A204.1 (cell line): ENCODE results near the gene PCLAF.
"Not testable (repeated sequence)": the region's sequence is repeated elsewhere in the genome, so short reads cannot be mapped to it uniquely, and the experiment has no call there.

Source experiments
- FAIRE-seq: peaks from 2 replicates; lab custom pipeline; 2012; peaks lifted over from hg19 to GRCh38; lab: Jason Lieb, UNC

PCLAF gene

DNA sequence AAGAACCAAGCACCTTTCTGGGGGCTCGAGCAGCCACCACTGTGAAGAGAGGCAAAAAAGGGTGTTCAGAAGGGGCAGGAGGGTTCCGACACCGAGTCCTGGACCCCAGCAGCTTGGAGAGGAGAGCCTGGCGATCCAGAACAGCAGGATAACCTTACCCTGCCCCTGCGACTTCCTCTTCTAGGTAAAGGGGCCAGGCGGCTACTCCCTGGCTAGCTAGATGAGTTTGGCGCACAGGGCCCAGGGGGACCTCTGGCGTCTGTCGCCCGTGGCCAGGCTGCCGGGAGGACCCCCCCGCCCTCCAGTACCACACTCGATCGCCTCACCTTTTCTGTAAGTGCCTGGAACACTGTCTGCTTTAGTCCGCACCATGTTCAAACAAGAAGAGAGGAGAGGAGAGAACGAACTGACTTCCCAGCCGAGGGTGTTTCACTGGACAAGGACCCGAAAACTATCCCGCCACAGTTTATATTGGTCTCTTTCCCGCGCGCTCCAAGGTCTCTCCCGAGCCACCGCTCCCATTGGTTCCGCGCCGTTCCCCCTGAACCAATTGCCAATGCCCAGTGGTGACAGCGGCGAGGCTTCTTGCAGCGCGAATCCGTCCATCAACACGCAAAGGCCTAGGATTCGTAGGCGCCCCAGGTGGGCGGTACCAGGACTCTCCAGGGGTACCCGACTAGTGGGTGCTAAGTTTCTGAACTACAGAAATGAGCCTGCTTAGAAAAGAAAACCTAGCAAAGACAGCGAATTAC, at the start of gene PCLAF:
PCLAF (minus strand) TSS at position 442 of the 752 bp plus-strand sequence; CDS start at position 372, 70 bp downstream.
- peak; percentile 96 for FAIRE-seq

DNA sequence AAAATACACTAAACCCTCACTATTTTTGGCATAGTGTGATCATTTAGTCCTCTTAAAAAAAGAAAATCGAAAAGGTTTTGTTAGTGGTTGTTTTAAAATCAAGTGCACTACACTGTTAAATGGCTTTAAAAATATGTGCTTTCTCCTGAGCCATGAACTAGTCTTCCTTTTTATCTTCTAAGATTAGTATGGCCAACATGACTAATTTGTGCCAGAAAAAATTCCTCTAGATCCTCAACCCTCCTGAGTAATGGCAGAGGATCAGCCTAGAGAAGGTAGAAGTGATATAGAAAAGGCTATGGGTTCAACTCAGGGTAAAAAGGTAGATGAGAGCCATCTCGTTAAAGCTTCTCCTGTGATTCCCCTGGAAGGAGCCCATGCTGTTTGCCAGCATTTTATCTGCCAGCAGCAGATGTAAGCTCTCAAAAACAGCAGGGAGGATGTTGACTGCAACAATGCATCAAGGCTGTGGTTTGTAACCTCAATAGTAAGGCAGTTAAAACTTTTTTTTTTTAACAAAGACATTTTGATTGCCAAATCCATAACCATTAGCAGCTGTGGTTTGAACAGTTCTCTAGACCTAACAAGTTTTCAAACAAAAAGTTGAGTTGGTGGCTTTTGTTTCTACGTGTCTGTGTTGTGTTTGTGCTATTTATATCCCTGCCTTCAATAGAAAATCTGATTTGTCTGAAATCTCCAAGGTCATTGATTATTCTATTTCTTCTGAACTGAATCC, 48.9 kb upstream of the PCLAF start:
- FAIRE-seq, result no peak

DNA sequence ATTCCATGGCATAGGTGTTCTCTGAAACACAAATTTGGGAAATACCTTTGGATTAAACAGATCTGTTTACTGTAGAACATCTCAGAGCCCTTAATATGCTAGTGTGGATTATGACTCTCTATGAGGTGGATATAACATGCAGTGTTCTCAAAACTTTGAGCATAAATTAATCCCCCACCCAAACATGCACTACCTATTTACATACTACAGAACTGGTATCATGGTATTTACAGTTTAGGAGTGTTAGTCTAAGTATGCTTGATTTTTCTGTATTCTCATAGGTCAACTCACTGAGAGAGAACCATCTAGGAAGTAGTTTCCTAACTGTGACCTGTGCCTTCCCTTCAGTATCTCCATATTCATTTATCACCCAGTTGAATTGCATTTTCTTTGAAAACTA, 48.2 kb upstream of the PCLAF start:
- no peak for FAIRE-seq

DNA sequence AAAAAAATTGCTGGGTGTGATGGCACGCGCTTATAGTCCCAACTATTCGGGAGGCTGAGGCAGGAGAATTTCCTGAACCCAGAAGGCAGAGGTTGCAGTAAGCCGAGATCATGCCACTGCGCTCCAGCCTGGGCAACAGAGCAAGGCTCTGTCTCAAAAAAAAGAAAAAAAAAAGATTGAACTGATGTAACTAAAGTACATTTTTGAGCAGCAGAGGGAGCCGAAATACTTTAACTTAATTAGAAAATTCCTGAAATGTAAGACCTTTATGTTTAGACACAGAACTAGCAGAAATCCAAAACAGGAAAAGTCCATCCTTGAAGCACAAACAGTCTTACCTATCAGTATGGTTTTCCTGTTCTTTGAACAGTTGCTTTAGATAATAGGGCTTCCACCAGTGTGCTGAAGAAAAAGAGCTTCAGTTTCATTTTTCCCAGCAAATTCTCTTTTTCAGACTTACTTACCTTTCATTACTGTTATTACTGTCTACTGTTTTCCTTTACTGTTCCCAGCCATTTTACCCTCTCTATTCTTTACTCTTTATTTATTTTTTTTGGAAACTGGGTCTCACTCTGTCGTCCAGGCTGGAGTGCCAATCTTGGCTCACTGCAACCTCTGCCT, 45.7 kb upstream of the PCLAF start:
- FAIRE-seq, result peak; percentile 88

DNA sequence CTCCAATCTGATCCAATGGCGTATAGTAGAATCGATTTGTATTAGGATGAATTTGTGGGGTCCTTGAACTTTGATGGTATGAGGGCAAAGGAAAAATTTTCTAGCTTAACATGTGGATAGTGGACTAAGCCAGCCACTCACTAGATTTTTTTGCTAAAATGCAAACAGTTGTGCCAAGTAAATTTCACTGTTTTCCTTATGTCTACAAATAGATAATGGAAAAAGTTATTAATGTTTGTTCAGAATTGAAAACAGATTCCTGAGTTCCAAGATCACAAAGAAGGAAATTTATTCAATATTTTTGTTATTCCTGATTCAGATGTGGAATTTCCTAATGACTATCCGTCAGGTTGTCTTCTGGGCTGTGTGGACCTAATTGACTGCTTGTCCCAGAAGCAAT, 44.0 kb upstream of the PCLAF start:
- no peak for FAIRE-seq

GRCh38 chr15:64423970-64424369, 42.7 kb upstream of the PCLAF start:
- no peak for FAIRE-seq

GRCh38 chr15:64422697-64423096, 41.5 kb upstream of the PCLAF start:
- FAIRE-seq, result no peak

- no peak for FAIRE-seq
Measured at GRCh38 chr15:64412216-64412615, 31.0 kb upstream of the PCLAF start.

GRCh38 chr15:64400583-64400982, 19.3 kb upstream of the PCLAF start:
- no peak for FAIRE-seq

DNA sequence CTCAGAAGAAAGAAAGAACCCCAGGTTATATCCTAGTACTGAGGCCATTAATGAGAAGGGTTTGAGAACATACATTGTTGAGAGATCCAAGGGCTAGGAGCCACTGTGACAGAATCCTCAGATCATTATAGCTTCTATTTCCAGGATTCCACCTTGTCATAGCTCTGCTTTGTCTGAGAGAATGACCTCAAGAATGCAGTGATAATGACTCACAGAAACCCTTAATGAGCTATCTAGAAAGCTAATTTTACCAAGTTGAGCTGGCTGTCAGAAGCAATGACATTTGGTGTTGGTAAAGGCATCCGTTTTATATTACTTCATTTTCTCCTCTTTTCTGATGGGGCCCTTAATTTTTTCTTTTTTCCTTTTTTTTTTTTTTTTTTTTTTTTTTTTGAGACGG, 17.3 kb upstream of the PCLAF start:
- no peak for FAIRE-seq

GRCh38 chr15:64396789-64397188, 15.5 kb upstream of the PCLAF start:
- FAIRE-seq, result no peak

GRCh38 chr15:64392471-64392870, 11.2 kb upstream of the PCLAF start:
- not testable (repeated sequence) for FAIRE-seq

DNA sequence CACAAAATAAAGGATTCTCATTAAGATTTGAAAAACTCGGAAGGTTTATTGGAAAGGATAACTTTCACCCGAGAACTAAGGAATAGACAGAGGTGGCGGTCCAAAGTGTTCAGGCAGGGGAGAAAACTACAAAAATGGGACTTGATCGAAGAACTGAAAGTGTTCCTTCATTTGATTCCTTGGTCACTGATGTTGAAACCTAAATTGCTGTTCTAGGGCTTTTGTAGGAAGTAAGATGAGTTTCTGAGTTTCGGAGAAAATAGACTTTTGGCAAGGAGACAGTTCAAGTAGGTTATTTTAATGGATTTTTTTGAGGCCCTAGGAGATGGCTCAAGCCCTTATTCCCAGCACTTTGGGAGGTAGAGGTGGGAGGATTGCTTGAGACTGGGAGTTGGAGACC, 7.8 kb upstream of the PCLAF start:
- FAIRE-seq, result no peak

GRCh38 chr15:64387562-64388168, 6.4 kb upstream of the PCLAF start, which contains the start of gene TRIP4:
Gene TRIP4 (plus strand): TSS chr15:64387836. CDS start chr15:64387864, 28 bp downstream.
- peak; percentile 90 for FAIRE-seq

DNA sequence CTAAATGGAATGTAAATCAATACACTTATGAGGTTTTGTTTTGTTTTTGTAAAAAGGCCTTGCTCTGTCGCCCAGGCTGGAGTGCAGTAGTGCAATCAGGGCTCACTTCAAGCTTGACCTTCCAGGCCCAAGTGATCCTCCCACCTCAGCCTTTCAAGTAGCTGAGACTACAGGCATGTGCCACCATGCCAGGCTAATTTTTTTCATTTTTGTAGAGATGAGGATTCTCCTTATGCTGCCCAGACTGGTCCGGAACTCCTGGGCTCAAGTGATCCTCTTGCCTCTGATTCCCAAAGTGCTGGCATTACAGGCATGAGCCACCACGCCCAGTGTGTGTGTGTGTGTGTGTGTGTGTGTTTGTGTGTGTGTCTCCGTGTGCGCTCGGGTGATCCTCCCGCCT, 5.0 kb upstream of the PCLAF start:
- FAIRE-seq, result no peak

- FAIRE-seq, result no peak
Measured at GRCh38 chr15:64383760-64384159, 2.5 kb upstream of the PCLAF start.

- not testable (repeated sequence) for FAIRE-seq
Measured at GRCh38 chr15:64380130-64380870, 941 bp downstream of the PCLAF start.

- no peak for FAIRE-seq
Measured at GRCh38 chr15:64379216-64379960, 1.9 kb downstream of the PCLAF start.

DNA sequence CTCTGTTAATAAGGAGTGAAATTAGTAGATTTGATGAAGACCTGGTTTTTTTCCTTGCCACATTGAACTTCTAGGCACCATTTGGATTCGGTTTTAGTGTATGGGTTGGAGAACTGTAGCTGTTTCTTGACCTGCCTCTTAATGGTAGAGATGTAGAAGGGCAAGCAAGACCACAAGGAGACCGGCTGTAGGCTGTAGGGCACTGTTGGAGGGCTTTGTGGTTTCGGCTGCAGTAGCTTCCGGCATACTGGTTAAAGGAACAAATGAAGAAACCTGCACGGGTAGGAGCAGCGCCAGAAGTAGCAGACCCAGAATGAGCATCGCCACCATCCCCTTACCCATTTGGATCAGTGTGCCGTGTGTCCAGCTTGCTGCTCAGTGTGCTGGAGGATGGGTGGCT, 7.9 kb downstream of the PCLAF start:
- FAIRE-seq, result no peak

DNA sequence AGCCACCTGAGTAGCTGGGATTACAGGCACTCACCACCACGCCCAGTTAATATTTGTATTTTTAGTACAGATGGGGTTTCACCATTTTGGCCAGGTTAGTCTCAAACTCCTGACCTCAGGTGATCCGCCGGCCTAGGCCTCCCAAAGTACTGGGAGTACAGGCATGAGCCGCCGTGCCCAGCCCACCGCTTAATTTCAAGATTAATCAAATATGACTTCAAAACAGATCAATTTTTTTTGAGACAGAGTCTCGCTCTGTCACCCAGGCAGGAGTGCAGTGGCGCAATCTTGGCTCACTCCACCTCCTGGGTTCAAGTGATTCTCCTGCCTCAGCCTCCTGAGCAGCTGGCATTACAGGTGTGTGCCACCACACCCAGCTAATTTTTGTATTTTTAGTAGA, 9.9 kb downstream of the PCLAF start:
- FAIRE-seq, result not testable (repeated sequence)

GRCh38 chr15:64369078-64369607, 12.1 kb downstream of the PCLAF start:
- no peak for FAIRE-seq
